SK-N-SH (cell line): ENCODE data around the gene ZBTB46. TPM values are rescaled to one million over a fixed set of nuclear protein-coding genes. Genes with fewer than 3 reads are reported as not detected.
A peak's percentile ranks its signal among the peaks of the same experiment; 100 is the strongest.

Source experiments
- CTCF ChIA-PET: fragments of 300-600, 350-600 bp; formaldehyde crosslinking; extraction: SDS; loops from one replicate; lab custom pipeline; 2021; lab: Yijun Ruan, JAX
- POLR2A ChIA-PET: fragments of 350-600 bp; sonication (Branson Sonifier 250); formaldehyde crosslinking; extraction: SDS; loops from one replicate; lab custom pipeline; 2020; ENCODE audit warnings: antibody characterized with exemption, inconsistent platforms; lab: Yijun Ruan, JAX
- DNase-seq: peaks from one replicate; pipeline ENCODE4 v3.0.0; 2012
- H2AFZ ChIP-seq: fragments of 200-600 bp; sonication (generic); 2 replicates; pipeline ENCODE4 v1.8.1; 2016; ENCODE audit warnings: antibody characterized with exemption, mild to moderate bottlenecking, low read depth
- H3F3A ChIP-seq: fragments of 200-600 bp; sonication (generic); replicated peaks from 2 replicates; pipeline ENCODE3; 2016; ENCODE audit warnings: antibody characterized with exemption, mild to moderate bottlenecking; ENCODE audit not compliant: insufficient read depth
- H3K27ac ChIP-seq, 2 experiments: fragments of 200-500 bp in 1 of 2; fragments of 200-600 bp in 1 of 2; sonication (Bioruptor generic) in 1 of 2; sonication (generic), shearing (Covaris generic) in 1 of 2; 2 replicates each; pipeline versions ENCODE4 v1.5.1 to v1.6.1; 2014 to 2016; ENCODE audit warnings: low read depth in 2 of 2, inconsistent platforms in 1 of 2, low read length in 1 of 2, mild to moderate bottlenecking in 1 of 2, mixed read lengths in 1 of 2
- H3K27me3 ChIP-seq: fragments of 200-600 bp; sonication (generic), shearing (Covaris generic); 2 replicates; pipeline ENCODE4 v1.6.1; 2016; ENCODE audit warnings: mixed run types; ENCODE audit not compliant: insufficient read depth
- H3K36me3 ChIP-seq, 2 experiments: fragments of 200-500 bp in 1 of 2; fragments of 200-600 bp in 1 of 2; sonication (Bioruptor generic) in 1 of 2; sonication (generic) in 1 of 2; replicated peaks in 1 of 2; 2 replicates each; pipeline versions ENCODE3 to v1.5.1; 2014 to 2016; ENCODE audit warnings: low read length in 1 of 2, mild to moderate bottlenecking in 1 of 2; ENCODE audit not compliant: insufficient read depth in 2 of 2, control insufficient read depth in 1 of 2
- H3K4me1 ChIP-seq, 2 experiments: fragments of 200-500 bp in 1 of 2; fragments of 200-600 bp in 1 of 2; sonication (Bioruptor generic) in 1 of 2; sonication (generic), shearing (Covaris generic) in 1 of 2; 2 replicates each; pipeline versions ENCODE4 v1.5.1 to v1.6.1; 2014 to 2016; ENCODE audit warnings: low read depth in 1 of 2, low read length in 1 of 2, mixed run types in 1 of 2; ENCODE audit not compliant: insufficient read depth in 2 of 2, control insufficient read depth in 1 of 2
- H3K4me2 ChIP-seq: fragments of 200-600 bp; sonication (generic), shearing (Covaris generic); 2 replicates; pipeline ENCODE4 v1.6.1; 2017; ENCODE audit warnings: mixed run types
- H3K4me3 ChIP-seq, 2 experiments: fragments of 200-500 bp in 1 of 2; fragments of 200-600 bp in 1 of 2; sonication (Bioruptor generic) in 1 of 2; sonication (generic), shearing (Covaris generic) in 1 of 2; 2 replicates each; pipeline versions ENCODE4 v1.5.1 to v1.8.1; 2014 to 2016; ENCODE audit warnings: low read depth in 2 of 2, inconsistent platforms in 1 of 2, low read length in 1 of 2, mild to moderate bottlenecking in 1 of 2, mixed read lengths in 1 of 2, moderate library complexity in 1 of 2
- H3K79me2 ChIP-seq: fragments of 200-600 bp; sonication (generic); 2 replicates; pipeline ENCODE4 v1.8.1; 2017; ENCODE audit warnings: mild to moderate bottlenecking; ENCODE audit not compliant: insufficient read depth
- H3K9ac ChIP-seq: fragments of 200-600 bp; sonication (generic); 2 replicates; pipeline ENCODE4 v1.6.1; 2017; ENCODE audit warnings: mixed run types
- H3K9me2 ChIP-seq: fragments of 200-600 bp; sonication (generic); 2 replicates; pipeline ENCODE4 v1.6.1; 2017; ENCODE audit warnings: mixed run types
- H3K9me3 ChIP-seq: fragments of 200-600 bp; sonication (generic); 2 replicates; pipeline ENCODE4 v1.6.1; 2017; ENCODE audit warnings: mixed run types, mild to moderate bottlenecking, moderate library complexity
- H4K20me1 ChIP-seq: fragments of 200-600 bp; sonication (generic); 2 replicates; pipeline ENCODE4 v1.6.1; 2017; ENCODE audit warnings: mild to moderate bottlenecking, mixed run types; ENCODE audit not compliant: insufficient read depth
- CHD2 ChIP-seq: fragments of 150-350 bp; IDR thresholded peaks from 2 replicates; pipeline ENCODE4 v1.6.1; 2018; ENCODE audit warnings: low read length; ENCODE audit not compliant: partially characterized antibody
- ELF1 ChIP-seq: IDR thresholded peaks from 2 replicates; pipeline ENCODE4 v1.4.0; 2012
- FOSL2 ChIP-seq: IDR thresholded peaks from 2 replicates; pipeline ENCODE4 v1.4.0; 2012; ENCODE audit warnings: low read depth, mild to moderate bottlenecking, moderate library complexity, borderline replicate concordance
- FOXJ3 ChIP-seq: sonication (generic); formaldehyde crosslinking; IDR thresholded peaks from 2 replicates; pipeline ENCODE4 v1.5.1; 2020; ENCODE audit warnings: mild to moderate bottlenecking, missing genetic modification reagents
- FOXM1 ChIP-seq: IDR thresholded peaks from 2 replicates; pipeline ENCODE4 v1.4.0; 2012; ENCODE audit warnings: low read depth, mild to moderate bottlenecking
- GABPA ChIP-seq: IDR thresholded peaks from 2 replicates; pipeline ENCODE4 v1.4.0; 2012; ENCODE audit warnings: low read depth, mild to moderate bottlenecking
- MAX ChIP-seq: IDR thresholded peaks from 2 replicates; pipeline ENCODE4 v1.4.0; 2012; ENCODE audit warnings: low read depth
- MXI1 ChIP-seq: IDR thresholded peaks from 2 replicates; pipeline ENCODE4 v1.6.1; 2012; ENCODE audit warnings: mild to moderate bottlenecking, low read depth, low read length, improper control_type of control experiment
- NFIC ChIP-seq: IDR thresholded peaks from 2 replicates; pipeline ENCODE4 v1.4.0; 2012; ENCODE audit warnings: borderline replicate concordance
- POLR2AphosphoS5 ChIP-seq: IDR thresholded peaks from 2 replicates; pipeline ENCODE4 v1.6.1; 2012; ENCODE audit warnings: low read depth, low read length
- RAD21 ChIP-seq: IDR thresholded peaks from 2 replicates; pipeline ENCODE4 v1.6.1; 2012; ENCODE audit warnings: mild to moderate bottlenecking, low read length
- REST ChIP-seq: IDR thresholded peaks from 2 replicates; pipeline ENCODE4 v1.6.1; 2012; ENCODE audit warnings: mild to moderate bottlenecking, low read depth, low read length, moderate library complexity
- RFX5 ChIP-seq: IDR thresholded peaks from 2 replicates; pipeline ENCODE4 v1.6.1; 2012; ENCODE audit warnings: mild to moderate bottlenecking, improper control_type of control experiment, low read length
- SIN3A ChIP-seq: IDR thresholded peaks from 2 replicates; pipeline ENCODE4 v1.6.1; 2012; ENCODE audit warnings: low read depth, mild to moderate bottlenecking, low read length, moderate library complexity, borderline replicate concordance
- TEAD4 ChIP-seq: IDR thresholded peaks from 2 replicates; pipeline ENCODE4 v1.4.0; 2012; ENCODE audit warnings: mild to moderate bottlenecking, borderline replicate concordance; ENCODE audit not compliant: insufficient read depth
- USF1 ChIP-seq: IDR thresholded peaks from 2 replicates; pipeline ENCODE4 v1.4.0; 2012; ENCODE audit warnings: low read depth, borderline replicate concordance
- WGBS: methylation state at CpG from one replicate; pipeline ENCODE4 v1.1.6; 2017; ENCODE audit warnings: low lambda C conversion rate; 5-methylcytosine and 5-hydroxymethylcytosine counted together
- polyA plus RNA-seq, 3 experiments: library from polyadenylated mRNA; depleted of rRNA; stranded (reverse); fragments of >200 nt; gene quantifications; 2 replicates each; pipeline ENCODE4 v1.2.3, GENCODE V29; 2012

Gene ZBTB46
- polyA plus RNA-seq, 1 of the 3 experiments (the other 2 are of a cell fraction) = 0.15 TPM

- ChIA-PET POLR2A (interaction anchor here (2.5 kb wide), 1 partner anchor 10 kb away, joined by 7 read pairs; no protein-coding TSS in a partner anchor), CTCF (interaction anchor here (0.7 to 1.2 kb wide), 2 partner anchors 9 to 24 kb away, joined by 3 to 7 read pairs; no protein-coding TSS in a partner anchor)
- no peak for TF ChIP-seq MAX
- no peak for TF ChIP-seq FOXM1
- TF ChIP-seq SIN3A = no peak
- TF ChIP-seq RAD21 = no peak
- TF ChIP-seq TEAD4 = no peak
- no peak for TF ChIP-seq REST
- TF ChIP-seq CHD2 = no peak
- no peak for TF ChIP-seq ELF1
- TF ChIP-seq FOXJ3 (CRISPR knock-in tag) = no peak
- no peak for TF ChIP-seq GABPA
- no peak for TF ChIP-seq MXI1
- no peak for TF ChIP-seq USF1
- TF ChIP-seq POLR2AphosphoS5 = no peak
- TF ChIP-seq NFIC = no peak
- TF ChIP-seq RFX5 = no peak
- TF ChIP-seq FOSL2 = no peak
- no peaks in the 10 kb centered on the region for H3K79me2 ChIP-seq
- peaks cover 4% of the 10 kb centered on the region for H3F3A ChIP-seq
- no peak overlapping the region for H3K4me2 ChIP-seq
- no peaks in the 10 kb centered on the region for H3K9me3 ChIP-seq
- peak; percentile 40 for DNase-seq
- no peak overlapping the region for H3K9ac ChIP-seq
- no peak overlapping the region for H3K27ac ChIP-seq
- H3K36me3 ChIP-seq = no peaks in the 10 kb centered on the region
- peaks cover 0 to 10% of the 10 kb centered on the region in 2 experiments; a peak in 1 of 4 replicates for H3K4me1 ChIP-seq
- no peaks in the 10 kb centered on the region for H3K9me2 ChIP-seq
- no peak overlapping the region for H2AFZ ChIP-seq
- WGBS = 76% methylated on average over 20 of the region's 26 CpGs
- H3K4me3 ChIP-seq = no peak overlapping the region
- H3K27me3 ChIP-seq = no peaks in the 10 kb centered on the region
- no peaks in the 10 kb centered on the region for H4K20me1 ChIP-seq
These were observed 80.1 kb downstream of the ZBTB46 start for GRCh38 chr20:63750807-63751470.
